Measurements from ENCODE around the gene C6orf132. TPM values are rescaled to one million over a fixed set of nuclear protein-coding genes. Genes with fewer than 3 reads are reported as not detected.

Gene C6orf132
- total and polyA plus RNA-seq, 2 donors from 2014 or later, result 5.6 to 42.7 TPM

- Histone ChIP-seq H3K27me3 (ENCODE audit: control insufficient read depth, insufficient read depth, low read length) (no peaks in the 10 kb centered on the region), H3K9me3 (ENCODE audit: control insufficient read depth in 2 of 3, insufficient read depth in 1 of 3, low read length in 3 of 3) (no peaks in the 10 kb centered on the region), H3K4me3 (ENCODE audit: low read length in 3 of 3) (no peak overlapping the region), H3K4me1 (ENCODE audit: control insufficient read depth in 2 of 3, insufficient read depth in 2 of 3, low read depth in 1 of 3, low read length in 3 of 3) (no peaks in the 10 kb centered on the region), H3K9ac (ENCODE audit: low read length in 3 of 3) (no peak overlapping the region), H3K36me3 (ENCODE audit: control insufficient read depth in 2 of 3, insufficient read depth in 3 of 3, low read length in 3 of 3) (no peaks in the 10 kb centered on the region), H3K27ac (ENCODE audit: low read depth in 2 of 2, low read length in 2 of 2) (no peak overlapping the region)
- DNase-seq, result peak in 4 of 5 donors; percentile 62 to 78 (median 67)
- TF ChIP-seq CTCF (IDR thresholded peaks at IDR 0.05; ENCODE audit: borderline replicate concordance, extremely low read depth, insufficient read depth), result no peak
- intact Hi-C loops (cut with DNase I), result no loop called here
- no peak for FAIRE-seq
Observed at GRCh38 chr6:42106112-42107023, 36.1 kb downstream of the C6orf132 start.

GRCh38 chr6:42105709-42106108 is 36.7 kb downstream of the C6orf132 start:
- Histone ChIP-seq H3K9me3 (ENCODE audit: control insufficient read depth in 2 of 3, insufficient read depth in 1 of 3, low read length in 3 of 3) (no peaks in the 10 kb centered on the region), H3K9ac (ENCODE audit: low read length in 3 of 3) (no peak overlapping the region), H3K27me3 (ENCODE audit: control insufficient read depth, insufficient read depth, low read length) (no peaks in the 10 kb centered on the region), H3K36me3 (ENCODE audit: control insufficient read depth in 2 of 3, insufficient read depth in 3 of 3, low read length in 3 of 3) (no peaks in the 10 kb centered on the region), H3K4me1 (ENCODE audit: control insufficient read depth in 2 of 3, insufficient read depth in 2 of 3, low read depth in 1 of 3, low read length in 3 of 3) (no peaks in the 10 kb centered on the region), H3K4me3 (ENCODE audit: low read length in 3 of 3) (no peak overlapping the region), H3K27ac (ENCODE audit: low read depth in 2 of 2, low read length in 2 of 2) (no peak overlapping the region)
- TF ChIP-seq CTCF (IDR thresholded peaks at IDR 0.05; ENCODE audit: borderline replicate concordance, extremely low read depth, insufficient read depth), result no peak
- DNase-seq (no peak), FAIRE-seq (no peak)
- intact Hi-C loops (cut with DNase I), result no loop called here

GRCh38 chr6:42105156-42105648 is 37.2 kb downstream of the C6orf132 start:
- intact Hi-C loops (cut with DNase I), result no loop called here
- no peak for FAIRE-seq

More at GRCh38 chr6:42105156-42105648, 37.2 kb downstream of the C6orf132 start:
- H3K27me3 ChIP-seq (ENCODE audit: control insufficient read depth, insufficient read depth, low read length), result no peaks in the 10 kb centered on the region
- no peaks in the 10 kb centered on the region for H3K9me3 ChIP-seq (ENCODE audit: control insufficient read depth in 2 of 3, insufficient read depth in 1 of 3, low read length in 3 of 3)
- no peak overlapping the region for H3K9ac ChIP-seq (ENCODE audit: low read length in 3 of 3)
- H3K4me3 ChIP-seq (ENCODE audit: low read length in 3 of 3), result no peak overlapping the region
- H3K36me3 ChIP-seq (ENCODE audit: control insufficient read depth in 2 of 3, insufficient read depth in 3 of 3, low read length in 3 of 3), result no peaks in the 10 kb centered on the region
- no peak for DNase-seq
- H3K27ac ChIP-seq (ENCODE audit: low read depth in 2 of 2, low read length in 2 of 2), result no peak overlapping the region
- TF ChIP-seq CTCF (IDR thresholded peaks at IDR 0.05; ENCODE audit: borderline replicate concordance, extremely low read depth, insufficient read depth), result no peak
- no peaks in the 10 kb centered on the region for H3K4me1 ChIP-seq (ENCODE audit: control insufficient read depth in 2 of 3, insufficient read depth in 2 of 3, low read depth in 1 of 3, low read length in 3 of 3)
